K562 (cell line): ENCODE data around the gene TPRX2. TPM values are rescaled to one million over a fixed set of nuclear protein-coding genes. Genes with fewer than 3 reads are reported as not detected.

Experiments used
- ATAC-seq: fragments of 200-7000 bp; cut with Tn5 transposase; 3 replicates; pipeline ENCODE4 v1.9.1; 2020; ENCODE audit warnings: moderate library complexity
- BruUV-seq: library from RNA; stranded (reverse); fragments of 400-500 nt; replicated peaks from 2 replicates; lab custom pipeline; 2021; lab: Mats Ljungman, UMichigan
- CTCF ChIA-PET: fragments of 300-600 bp; formaldehyde crosslinking; extraction: SDS; loops from one replicate; lab custom pipeline; 2021; ENCODE audit warnings: low intra/inter-chr PET ratio; lab: Yijun Ruan, JAX
- POLR2A ChIA-PET: fragments of 300-600, 350-650 bp; sonication (Branson Sonifier 250); formaldehyde crosslinking; extraction: SDS; loops from one replicate; lab custom pipeline; 2021; ENCODE audit warnings: antibody characterized with exemption, inconsistent platforms; lab: Yijun Ruan, JAX
- DNase-seq, 4 experiments: peaks; one replicate each; pipeline versions ENCODE4 v3.0.0 to v3.0.0-alpha.2; 2011 to 2018; ENCODE audit warnings: low spot score in 3 of 4, mixed read lengths in 3 of 4; ENCODE audit errors: extremely low read depth in 1 of 4
- FAIRE-seq: peaks from 2 replicates; lab custom pipeline; 2011; peaks lifted over from hg19 to GRCh38; lab: Jason Lieb, UNC
- H2AFZ ChIP-seq: 2 replicates; pipeline ENCODE4 v1.6.0; 2011; ENCODE audit warnings: low read depth, low read length, control low read depth, inconsistent platforms
- H3K27ac ChIP-seq: fragments of 200-600 bp; 3 replicates; pipeline ENCODE4 v1.8.0; 2011; ENCODE audit warnings: low read depth, mild to moderate bottlenecking, control low read depth, inconsistent platforms, low read length, moderate library complexity, mixed read lengths; ENCODE audit errors: extremely low read depth
- H3K27me3 ChIP-seq, 2 experiments: fragments of 300-600 bp in 1 of 2; 2 replicates in 1 of 2; 3 replicates in 1 of 2; pipeline versions ENCODE4 v1.6.0 to v1.8.0; 2011; ENCODE audit warnings: inconsistent platforms in 2 of 2, low read length in 2 of 2, mild to moderate bottlenecking in 1 of 2, mixed read lengths in 1 of 2, moderate library complexity in 1 of 2; ENCODE audit not compliant: control insufficient read depth in 2 of 2, insufficient read depth in 2 of 2
- H3K36me3 ChIP-seq: fragments of 300-600 bp; 3 replicates; pipeline ENCODE4 v1.8.0; 2011; ENCODE audit warnings: mild to moderate bottlenecking, low read length, inconsistent platforms; ENCODE audit not compliant: control insufficient read depth, insufficient read depth
- H3K4me1 ChIP-seq, 2 experiments: fragments of 200-600 bp in 1 of 2; replicated peaks in 1 of 2; 2 replicates in 1 of 2; 3 replicates in 1 of 2; pipeline versions ENCODE4 v1.5.1 to v1.8.0; 2011; ENCODE audit warnings: inconsistent platforms in 2 of 2, low read length in 2 of 2, mild to moderate bottlenecking in 1 of 2, mixed read lengths in 1 of 2, moderate library complexity in 1 of 2; ENCODE audit not compliant: control insufficient read depth in 2 of 2, insufficient read depth in 2 of 2
- H3K4me2 ChIP-seq: 2 replicates; pipeline ENCODE4 v1.6.1; 2011; ENCODE audit warnings: low read length, control low read depth, inconsistent platforms, mixed read lengths; ENCODE audit not compliant: insufficient read depth
- H3K4me3 ChIP-seq: fragments of 200-600 bp; sonication (generic), shearing (Covaris generic); 2 replicates; pipeline ENCODE4 v1.5.1; 2016; ENCODE audit warnings: control low read depth, inconsistent platforms
- H3K79me2 ChIP-seq: fragments of 200-600 bp; 3 replicates; pipeline ENCODE4 v1.8.0; 2011; ENCODE audit warnings: low read length, inconsistent platforms; ENCODE audit not compliant: control insufficient read depth, insufficient read depth
- H3K9ac ChIP-seq, 2 experiments: 2 replicates each; pipeline versions ENCODE4 v1.6.0 to v1.6.1; 2011; ENCODE audit warnings: low read depth in 2 of 2, low read length in 2 of 2, control low read depth in 1 of 2, inconsistent platforms in 1 of 2, mild to moderate bottlenecking in 1 of 2, mixed read lengths in 1 of 2; ENCODE audit not compliant: insufficient read depth in 1 of 2
- H3K9me1 ChIP-seq: one replicate; pipeline ENCODE4 v1.6.0; 2011; ENCODE audit warnings: inconsistent platforms, mild to moderate bottlenecking, low read length, moderate library complexity; ENCODE audit not compliant: control insufficient read depth, insufficient read depth
- H3K9me3 ChIP-seq: replicated peaks from 2 replicates; pipeline ENCODE4 v1.5.1; 2011; ENCODE audit warnings: low read depth, low read length, inconsistent platforms; ENCODE audit not compliant: control insufficient read depth, insufficient read depth
- H4K20me1 ChIP-seq: replicated peaks from 2 replicates; pipeline ENCODE4 v1.6.1; 2011; ENCODE audit warnings: low read length, inconsistent platforms, mixed read lengths; ENCODE audit not compliant: control insufficient read depth, insufficient read depth
- FOXJ3 ChIP-seq: sonication (generic); formaldehyde crosslinking; IDR thresholded peaks from 2 replicates; pipeline ENCODE4 v1.4.0; 2020; ENCODE audit warnings: mild to moderate bottlenecking, missing genetic modification reagents
- NFIC ChIP-seq: fragments of 450-650 bp; IDR thresholded peaks from 2 replicates; pipeline ENCODE4 v1.6.1; 2017; ENCODE audit warnings: mild to moderate bottlenecking, inconsistent platforms
- SREBF1 ChIP-seq: fragments of 150-350 bp; IDR thresholded peaks from 2 replicates; pipeline ENCODE4 v1.6.1; 2014; ENCODE audit warnings: antibody characterized with exemption, low read depth, low read length, borderline replicate concordance
- TAF1 ChIP-seq: IDR thresholded peaks from 2 replicates; pipeline ENCODE4 v1.6.1; 2011; ENCODE audit warnings: mild to moderate bottlenecking, low read length, moderate library complexity; ENCODE audit not compliant: insufficient read depth, control insufficient read depth, severe bottlenecking; ENCODE audit errors: extremely low read depth
- YY1 ChIP-seq, 3 experiments: IDR thresholded peaks; 2 replicates each; pipeline ENCODE4 v1.6.1; 2011; ENCODE audit warnings: low read length in 2 of 3, mild to moderate bottlenecking in 2 of 3, moderate library complexity in 2 of 3, borderline replicate concordance in 1 of 3, control low read depth in 1 of 3, low read depth in 1 of 3; ENCODE audit not compliant: insufficient read depth in 3 of 3, insufficient replicate concordance in 2 of 3, control insufficient read depth in 1 of 3, insufficient read length in 1 of 3; ENCODE audit errors: extremely low read depth in 1 of 3
- WGBS: fragments of 100-300 bp; shearing (Covaris generic); methylation state at CpG from one replicate; pipeline ENCODE4 v1.1.6; 2016; ENCODE audit warnings: low coverage, mixed read lengths; ENCODE audit not compliant: insufficient coverage; ENCODE audit errors: missing lambda C conversion rate; 5-methylcytosine and 5-hydroxymethylcytosine counted together
- in situ Hi-C: fragments of 300-500 bp; cut with MboI; formaldehyde crosslinking; loops from 4 replicates; pipeline ENCODE4 v1.15.0; 2018; ENCODE audit warnings: inconsistent platforms, mixed read lengths
- intact Hi-C: fragments of 100-400 bp; cut with micrococcal nuclease; formaldehyde crosslinking; loops from 2 replicates; pipeline ENCODE4 v1.14.2; 2022
- polyA plus RNA-seq, 8 experiments: library from polyadenylated mRNA; depleted of rRNA in 4 of 8; stranded (reverse) in 5 of 8; unstranded in 3 of 8; fragments of >200 nt; fragmentation: Nextera tagmentation in 2 of 8; fragmentation: Illumina TruSeq in 1 of 8; extraction: Ambion mirVana in 2 of 8; extraction: Trizol in 1 of 8; gene quantifications; 2 replicates each; pipeline versions ENCODE4 v1.2.1 to v1.2.3, GENCODE V29; 2011 to 2014; ENCODE audit warnings: inconsistent platforms in 1 of 8, missing spikeins in 1 of 8
- total RNA-seq, 7 experiments: library from RNA; depleted of rRNA in 6 of 7; stranded (reverse); fragments of >200 nt in 6 of 7; fragmentation: Illumina TruSeq in 2 of 7; extraction: Trizol in 2 of 7; gene quantifications; 2 replicates each; pipeline versions ENCODE4 v1.2.1 to v1.2.3, GENCODE V29; 2011 to 2021; ENCODE audit warnings: low replicate concordance in 1 of 7
- TF ChIP-seq, protein P1 (sequence below): fragments of 200-600 bp; sonication (generic); IDR thresholded peaks from one replicate; pipeline ENCODE4 v1.6.1; 2012; ENCODE audit warnings: mild to moderate bottlenecking, low read depth, low read length, inconsistent platforms

Gene TPRX2
- total and polyA plus RNA-seq, 9 of the 15 experiments (the other 6 are each of a cell fraction or from before 2014, with no cell fraction given) = not detected

DNA sequence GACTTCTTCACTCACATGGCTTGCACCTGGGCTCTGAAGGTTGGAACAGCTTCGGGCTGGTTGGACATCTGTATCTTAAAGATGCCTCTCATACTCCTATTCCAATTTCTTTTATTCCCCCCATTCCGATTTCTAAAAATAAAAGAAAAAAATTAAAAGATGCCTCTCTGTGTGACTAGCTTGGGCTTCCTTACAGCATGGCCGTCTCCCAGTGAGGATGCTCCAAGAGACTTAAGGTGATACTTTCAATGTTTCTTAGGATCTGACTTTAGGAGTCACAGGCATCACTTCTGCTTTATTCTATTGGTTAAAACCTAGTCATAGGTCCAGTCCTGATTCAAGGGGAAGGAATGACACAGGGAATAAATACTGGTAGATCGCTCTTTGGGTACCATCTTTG is 37.0 kb downstream of the TPRX2 start:
- Histone ChIP-seq H3K27ac (no peak overlapping the region), H4K20me1 (no peaks in the 10 kb centered on the region), H3K36me3 (no peaks in the 10 kb centered on the region), H3K4me1 (peaks cover 10 to 11% of the 10 kb centered on the region in 2 experiments), H3K4me3 (no peak overlapping the region), H3K27me3 (no peaks in the 10 kb centered on the region; a peak in 1 of 5 replicates), H2AFZ (no peak overlapping the region), H3K9me3 (no peaks in the 10 kb centered on the region), H3K9ac (no peak overlapping the region), H3K9me1 (no peaks in the 10 kb centered on the region), H3K4me2 (no peak overlapping the region), H3K79me2 (no peaks in the 10 kb centered on the region)
- intact Hi-C loops = no loop called here
- in situ Hi-C loops = no loop called here
- WGBS = 67% methylated on average over 4 of the region's 4 CpGs
- BruUV-seq = no TSS peak
- FAIRE-seq (no peak), ATAC-seq (no peak), DNase-seq (no peak)
- no peak for TF ChIP-seq TAF1
- no peak for TF ChIP-seq FOXJ3 (CRISPR knock-in tag)
- TF ChIP-seq, protein P1, sequence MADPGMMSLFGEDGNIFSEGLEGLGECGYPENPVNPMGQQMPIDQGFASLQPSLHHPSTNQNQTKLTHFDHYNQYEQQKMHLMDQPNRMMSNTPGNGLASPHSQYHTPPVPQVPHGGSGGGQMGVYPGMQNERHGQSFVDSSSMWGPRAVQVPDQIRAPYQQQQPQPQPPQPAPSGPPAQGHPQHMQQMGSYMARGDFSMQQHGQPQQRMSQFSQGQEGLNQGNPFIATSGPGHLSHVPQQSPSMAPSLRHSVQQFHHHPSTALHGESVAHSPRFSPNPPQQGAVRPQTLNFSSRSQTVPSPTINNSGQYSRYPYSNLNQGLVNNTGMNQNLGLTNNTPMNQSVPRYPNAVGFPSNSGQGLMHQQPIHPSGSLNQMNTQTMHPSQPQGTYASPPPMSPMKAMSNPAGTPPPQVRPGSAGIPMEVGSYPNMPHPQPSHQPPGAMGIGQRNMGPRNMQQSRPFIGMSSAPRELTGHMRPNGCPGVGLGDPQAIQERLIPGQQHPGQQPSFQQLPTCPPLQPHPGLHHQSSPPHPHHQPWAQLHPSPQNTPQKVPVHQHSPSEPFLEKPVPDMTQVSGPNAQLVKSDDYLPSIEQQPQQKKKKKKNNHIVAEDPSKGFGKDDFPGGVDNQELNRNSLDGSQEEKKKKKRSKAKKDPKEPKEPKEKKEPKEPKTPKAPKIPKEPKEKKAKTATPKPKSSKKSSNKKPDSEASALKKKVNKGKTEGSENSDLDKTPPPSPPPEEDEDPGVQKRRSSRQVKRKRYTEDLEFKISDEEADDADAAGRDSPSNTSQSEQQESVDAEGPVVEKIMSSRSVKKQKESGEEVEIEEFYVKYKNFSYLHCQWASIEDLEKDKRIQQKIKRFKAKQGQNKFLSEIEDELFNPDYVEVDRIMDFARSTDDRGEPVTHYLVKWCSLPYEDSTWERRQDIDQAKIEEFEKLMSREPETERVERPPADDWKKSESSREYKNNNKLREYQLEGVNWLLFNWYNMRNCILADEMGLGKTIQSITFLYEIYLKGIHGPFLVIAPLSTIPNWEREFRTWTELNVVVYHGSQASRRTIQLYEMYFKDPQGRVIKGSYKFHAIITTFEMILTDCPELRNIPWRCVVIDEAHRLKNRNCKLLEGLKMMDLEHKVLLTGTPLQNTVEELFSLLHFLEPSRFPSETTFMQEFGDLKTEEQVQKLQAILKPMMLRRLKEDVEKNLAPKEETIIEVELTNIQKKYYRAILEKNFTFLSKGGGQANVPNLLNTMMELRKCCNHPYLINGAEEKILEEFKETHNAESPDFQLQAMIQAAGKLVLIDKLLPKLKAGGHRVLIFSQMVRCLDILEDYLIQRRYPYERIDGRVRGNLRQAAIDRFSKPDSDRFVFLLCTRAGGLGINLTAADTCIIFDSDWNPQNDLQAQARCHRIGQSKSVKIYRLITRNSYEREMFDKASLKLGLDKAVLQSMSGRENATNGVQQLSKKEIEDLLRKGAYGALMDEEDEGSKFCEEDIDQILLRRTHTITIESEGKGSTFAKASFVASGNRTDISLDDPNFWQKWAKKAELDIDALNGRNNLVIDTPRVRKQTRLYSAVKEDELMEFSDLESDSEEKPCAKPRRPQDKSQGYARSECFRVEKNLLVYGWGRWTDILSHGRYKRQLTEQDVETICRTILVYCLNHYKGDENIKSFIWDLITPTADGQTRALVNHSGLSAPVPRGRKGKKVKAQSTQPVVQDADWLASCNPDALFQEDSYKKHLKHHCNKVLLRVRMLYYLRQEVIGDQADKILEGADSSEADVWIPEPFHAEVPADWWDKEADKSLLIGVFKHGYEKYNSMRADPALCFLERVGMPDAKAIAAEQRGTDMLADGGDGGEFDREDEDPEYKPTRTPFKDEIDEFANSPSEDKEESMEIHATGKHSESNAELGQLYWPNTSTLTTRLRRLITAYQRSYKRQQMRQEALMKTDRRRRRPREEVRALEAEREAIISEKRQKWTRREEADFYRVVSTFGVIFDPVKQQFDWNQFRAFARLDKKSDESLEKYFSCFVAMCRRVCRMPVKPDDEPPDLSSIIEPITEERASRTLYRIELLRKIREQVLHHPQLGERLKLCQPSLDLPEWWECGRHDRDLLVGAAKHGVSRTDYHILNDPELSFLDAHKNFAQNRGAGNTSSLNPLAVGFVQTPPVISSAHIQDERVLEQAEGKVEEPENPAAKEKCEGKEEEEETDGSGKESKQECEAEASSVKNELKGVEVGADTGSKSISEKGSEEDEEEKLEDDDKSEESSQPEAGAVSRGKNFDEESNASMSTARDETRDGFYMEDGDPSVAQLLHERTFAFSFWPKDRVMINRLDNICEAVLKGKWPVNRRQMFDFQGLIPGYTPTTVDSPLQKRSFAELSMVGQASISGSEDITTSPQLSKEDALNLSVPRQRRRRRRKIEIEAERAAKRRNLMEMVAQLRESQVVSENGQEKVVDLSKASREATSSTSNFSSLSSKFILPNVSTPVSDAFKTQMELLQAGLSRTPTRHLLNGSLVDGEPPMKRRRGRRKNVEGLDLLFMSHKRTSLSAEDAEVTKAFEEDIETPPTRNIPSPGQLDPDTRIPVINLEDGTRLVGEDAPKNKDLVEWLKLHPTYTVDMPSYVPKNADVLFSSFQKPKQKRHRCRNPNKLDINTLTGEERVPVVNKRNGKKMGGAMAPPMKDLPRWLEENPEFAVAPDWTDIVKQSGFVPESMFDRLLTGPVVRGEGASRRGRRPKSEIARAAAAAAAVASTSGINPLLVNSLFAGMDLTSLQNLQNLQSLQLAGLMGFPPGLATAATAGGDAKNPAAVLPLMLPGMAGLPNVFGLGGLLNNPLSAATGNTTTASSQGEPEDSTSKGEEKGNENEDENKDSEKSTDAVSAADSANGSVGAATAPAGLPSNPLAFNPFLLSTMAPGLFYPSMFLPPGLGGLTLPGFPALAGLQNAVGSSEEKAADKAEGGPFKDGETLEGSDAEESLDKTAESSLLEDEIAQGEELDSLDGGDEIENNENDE = no peak
- peak in 1 of 3 experiments; percentile 62 for TF ChIP-seq YY1 (IDR thresholded peaks at IDR 0.05; ENCODE audit: borderline replicate concordance in 1 of 3, control insufficient read depth in 1 of 3, extremely low read depth in 1 of 3, insufficient read depth in 3 of 3, insufficient read length in 1 of 3, insufficient replicate concordance in 2 of 3, low read depth in 1 of 3, low read length in 2 of 3)
- no peak for TF ChIP-seq SREBF1
- TF ChIP-seq NFIC = no peak
- ChIA-PET POLR2A (no interaction called here), CTCF (no interaction called here)
